Fibroblast of pulmonary artery (primary cell): ENCODE measurements around the gene ACY1.
A peak's percentile ranks its signal among the peaks of the same experiment; 100 is the strongest.

Experiments
- DNase-seq: peaks from one replicate; pipeline ENCODE4 v3.0.0-alpha.2; 2010; ENCODE audit warnings: low read depth
- H3K4me3 ChIP-seq: replicated peaks from 2 replicates; pipeline ENCODE4 v1.5.1; 2011; ENCODE audit warnings: low read depth, mild to moderate bottlenecking, control low read depth, low read length, moderate library complexity
- TF ChIP-seq, protein P1 (sequence below): IDR thresholded peaks from 2 replicates; pipeline ENCODE4 v1.5.1; 2011; ENCODE audit warnings: mild to moderate bottlenecking, control low read depth, low read length, inconsistent platforms; ENCODE audit errors: missing control alignments

The ACY1 gene

DNA sequence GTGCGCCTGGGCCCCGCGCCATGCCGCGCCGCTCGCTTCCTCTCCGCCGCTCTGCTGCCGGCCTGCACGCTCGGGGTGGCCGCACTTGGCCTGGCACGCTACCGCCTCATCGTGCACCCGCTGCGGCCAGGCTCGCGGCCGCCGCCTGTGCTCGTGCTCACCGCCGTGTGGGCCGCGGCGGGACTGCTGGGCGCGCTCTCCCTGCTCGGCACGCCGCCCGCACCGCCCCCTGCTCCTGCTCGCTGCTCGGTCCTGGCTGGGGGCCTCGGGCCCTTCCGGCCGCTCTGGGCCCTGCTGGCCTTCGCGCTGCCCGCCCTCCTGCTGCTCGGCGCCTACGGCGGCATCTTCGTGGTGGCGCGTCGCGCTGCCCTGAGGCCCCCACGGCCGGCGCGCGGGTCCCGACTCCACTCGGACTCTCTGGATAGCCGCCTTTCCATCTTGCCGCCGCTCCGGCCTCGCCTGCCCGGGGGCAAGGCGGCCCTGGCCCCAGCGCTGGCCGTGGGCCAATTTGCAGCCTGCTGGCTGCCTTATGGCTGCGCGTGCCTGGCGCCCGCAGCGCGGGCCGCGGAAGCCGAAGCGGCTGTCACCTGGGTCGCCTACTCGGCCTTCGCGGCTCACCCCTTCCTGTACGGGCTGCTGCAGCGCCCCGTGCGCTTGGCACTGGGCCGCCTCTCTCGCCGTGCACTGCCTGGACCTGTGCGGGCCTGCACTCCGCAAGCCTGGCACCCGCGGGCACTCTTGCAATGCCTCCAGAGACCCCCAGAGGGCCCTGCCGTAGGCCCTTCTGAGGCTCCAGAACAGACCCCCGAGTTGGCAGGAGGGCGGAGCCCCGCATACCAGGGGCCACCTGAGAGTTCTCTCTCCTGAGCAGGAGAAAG lies 27.2 kb upstream of the ACY1 start:
- no peak overlapping the region for H3K4me3 ChIP-seq
- DNase-seq: peak; percentile 52
- TF ChIP-seq, protein P1, sequence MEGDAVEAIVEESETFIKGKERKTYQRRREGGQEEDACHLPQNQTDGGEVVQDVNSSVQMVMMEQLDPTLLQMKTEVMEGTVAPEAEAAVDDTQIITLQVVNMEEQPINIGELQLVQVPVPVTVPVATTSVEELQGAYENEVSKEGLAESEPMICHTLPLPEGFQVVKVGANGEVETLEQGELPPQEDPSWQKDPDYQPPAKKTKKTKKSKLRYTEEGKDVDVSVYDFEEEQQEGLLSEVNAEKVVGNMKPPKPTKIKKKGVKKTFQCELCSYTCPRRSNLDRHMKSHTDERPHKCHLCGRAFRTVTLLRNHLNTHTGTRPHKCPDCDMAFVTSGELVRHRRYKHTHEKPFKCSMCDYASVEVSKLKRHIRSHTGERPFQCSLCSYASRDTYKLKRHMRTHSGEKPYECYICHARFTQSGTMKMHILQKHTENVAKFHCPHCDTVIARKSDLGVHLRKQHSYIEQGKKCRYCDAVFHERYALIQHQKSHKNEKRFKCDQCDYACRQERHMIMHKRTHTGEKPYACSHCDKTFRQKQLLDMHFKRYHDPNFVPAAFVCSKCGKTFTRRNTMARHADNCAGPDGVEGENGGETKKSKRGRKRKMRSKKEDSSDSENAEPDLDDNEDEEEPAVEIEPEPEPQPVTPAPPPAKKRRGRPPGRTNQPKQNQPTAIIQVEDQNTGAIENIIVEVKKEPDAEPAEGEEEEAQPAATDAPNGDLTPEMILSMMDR: peak; percentile 34

DNA sequence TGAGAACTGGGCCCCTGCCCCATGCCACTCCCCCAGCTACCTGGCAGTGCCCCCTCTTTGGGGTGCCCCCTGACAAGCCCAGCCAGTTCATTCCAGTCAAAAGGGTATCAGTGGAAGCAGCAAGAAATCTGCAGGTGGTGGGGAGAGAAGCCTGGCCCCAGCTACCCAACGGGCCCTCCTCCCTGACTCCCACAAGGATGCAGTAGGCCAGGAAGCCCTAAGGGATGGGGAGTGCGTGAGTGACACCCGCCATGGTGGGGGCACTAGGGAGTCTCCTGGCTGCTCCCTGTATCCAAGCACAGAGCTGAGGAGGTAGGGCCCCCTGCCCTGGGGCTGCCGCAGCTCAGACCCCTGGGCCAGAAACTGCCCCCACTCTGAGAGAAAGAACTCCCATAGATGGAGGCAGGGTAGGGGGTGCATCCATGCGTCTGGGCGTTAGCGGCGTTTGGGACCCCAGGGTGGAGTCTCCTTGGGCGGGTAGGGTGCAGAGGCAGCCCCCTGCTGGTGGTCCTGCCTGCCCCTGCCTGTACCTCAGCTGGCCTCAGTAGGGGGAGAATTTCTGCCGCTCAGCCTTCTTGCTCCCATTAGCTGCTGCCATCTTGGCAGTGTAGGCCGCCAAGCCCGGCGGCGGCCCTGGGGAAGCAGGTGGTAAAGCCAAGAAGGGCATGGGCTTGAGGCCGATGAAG lies 25.7 kb upstream of the ACY1 start:
- TF ChIP-seq, protein P1: no peak
- DNase-seq: no peak
- no peak overlapping the region for H3K4me3 ChIP-seq

DNA sequence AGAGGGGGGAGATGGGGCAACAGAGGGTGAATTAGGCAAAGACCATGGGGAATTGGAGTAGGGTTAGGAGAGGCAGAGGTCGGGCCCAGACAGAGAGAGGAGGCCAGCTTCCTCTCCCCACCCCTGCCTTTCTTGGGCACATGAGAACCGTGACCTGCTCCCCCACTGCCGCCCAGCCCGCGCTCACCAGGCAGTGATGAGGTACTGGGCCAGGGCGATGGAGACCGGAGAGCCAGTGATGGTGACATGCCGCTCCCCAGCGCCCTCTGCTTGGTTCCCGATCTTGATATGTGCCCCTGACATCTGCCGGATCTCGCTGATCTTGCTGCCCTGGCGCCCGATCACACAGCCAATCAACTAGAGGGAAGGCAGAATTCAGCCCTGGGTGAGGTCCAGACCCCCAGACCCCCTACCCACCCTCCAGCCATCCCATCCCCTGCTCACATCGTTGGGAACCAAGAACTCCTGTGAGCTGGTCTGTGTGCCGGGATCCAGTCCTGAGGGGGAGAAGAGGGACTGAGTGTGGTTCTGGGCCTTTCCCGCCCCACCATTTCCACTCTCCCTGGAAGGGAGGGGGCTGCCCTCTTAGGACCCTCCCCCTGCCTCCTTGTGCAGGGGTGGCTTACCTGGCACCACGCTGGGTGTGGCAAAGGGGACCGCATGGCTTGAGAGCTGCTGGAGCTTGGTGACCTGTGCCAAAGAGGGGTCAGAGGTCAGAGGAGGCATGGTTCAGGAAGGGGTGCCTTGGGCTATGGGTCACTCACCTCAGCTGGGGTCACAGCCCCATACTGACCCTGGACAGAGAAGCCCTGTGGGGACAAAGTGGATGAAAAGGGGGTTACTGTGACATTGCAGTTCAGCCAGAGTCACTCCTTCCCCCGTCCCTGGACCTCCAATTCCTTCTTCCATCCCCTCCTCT lies 24.5 kb upstream of the ACY1 start:
- TF ChIP-seq, protein P1: no peak
- no peak overlapping the region for H3K4me3 ChIP-seq
- no peak for DNase-seq

DNA sequence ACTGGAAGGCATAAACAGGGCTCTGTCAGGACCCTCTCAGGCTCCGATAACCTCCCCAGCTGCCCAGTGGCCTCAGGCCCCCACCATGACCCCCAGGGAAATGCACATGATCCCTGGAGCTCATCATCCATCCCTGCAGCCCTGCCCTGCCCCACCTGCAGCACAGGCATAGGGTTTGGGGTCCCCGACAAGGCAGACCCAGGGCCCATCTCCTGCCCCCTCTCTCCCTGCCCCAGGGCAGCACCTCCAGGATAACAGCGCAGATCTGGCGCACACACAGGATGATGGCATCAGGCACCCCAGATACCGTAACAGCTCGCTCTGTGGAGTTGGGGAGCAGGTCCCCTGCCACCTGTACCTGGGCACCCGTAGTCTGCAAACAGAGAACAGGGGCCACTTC lies 23.7 kb upstream of the ACY1 start:
- H3K4me3 ChIP-seq: no peak overlapping the region
- DNase-seq: no peak
- TF ChIP-seq, protein P1: no peak

DNA sequence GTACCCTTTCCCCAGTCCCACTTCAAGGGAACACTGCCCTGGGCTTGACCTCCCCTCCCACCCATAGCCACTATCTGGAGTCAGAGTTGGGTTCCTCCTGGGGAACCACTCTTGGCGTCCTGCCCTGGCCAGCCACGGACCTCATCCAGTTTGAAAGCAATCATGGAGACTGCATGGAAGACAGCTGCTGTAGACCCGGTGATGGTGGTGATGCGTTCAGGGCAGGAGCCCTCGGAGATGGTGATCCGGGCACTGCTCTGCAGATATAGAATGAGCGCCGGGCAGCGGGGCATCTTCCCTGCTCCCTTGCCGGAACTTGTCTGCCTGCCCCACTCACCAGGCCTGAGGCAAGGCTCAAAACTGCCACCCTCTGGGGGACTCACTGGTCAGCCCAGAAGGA lies 22.9 kb upstream of the ACY1 start:
- no peak for DNase-seq
- TF ChIP-seq, protein P1: no peak

DNA sequence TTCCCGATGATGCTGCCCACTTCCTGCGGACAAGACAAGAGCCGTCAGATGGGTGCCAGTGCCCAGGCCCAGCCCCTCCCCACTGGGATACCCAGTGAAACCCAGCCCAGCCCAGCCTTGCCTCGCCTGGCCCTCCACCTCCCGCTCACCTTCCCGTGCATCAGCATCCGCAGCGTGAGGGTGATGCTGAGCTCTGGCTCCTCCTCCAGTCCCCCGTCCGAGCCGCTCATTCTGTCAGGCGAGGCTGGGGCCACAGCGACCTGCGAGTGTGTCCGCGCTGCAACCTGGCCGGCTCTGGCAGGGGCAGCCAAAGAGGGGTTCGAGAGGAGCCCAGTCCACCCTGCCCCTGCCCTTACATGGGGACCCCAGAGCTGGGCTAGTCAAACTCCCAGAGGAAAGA lies 22.3 kb upstream of the ACY1 start:
- TF ChIP-seq, protein P1: no peak
- no peak for DNase-seq
- H3K4me3 ChIP-seq: no peak overlapping the region

More for the DNA sequence above, 22.9 kb upstream of the ACY1 start:
- H3K4me3 ChIP-seq: no peak overlapping the region
